GM23248 (cell line): ENCODE data around the gene RUNX3. TPM values are rescaled to one million over a fixed set of nuclear protein-coding genes. Genes with fewer than 3 reads are reported as not detected.

Experiments used
- DNase-seq: peaks from one replicate; pipeline ENCODE4 v3.0.0-alpha.2; 2015
- H2AFZ ChIP-seq: fragments of 200-600 bp; sonication (generic); 2 replicates; pipeline ENCODE4 v1.6.1; 2016; ENCODE audit warnings: antibody characterized with exemption
- H3F3A ChIP-seq: fragments of 200-600 bp; sonication (generic); 2 replicates; pipeline ENCODE4 v1.6.1; 2016; ENCODE audit warnings: mild to moderate bottlenecking, antibody characterized with exemption, mixed run types; ENCODE audit not compliant: insufficient read depth
- H3K27ac ChIP-seq: fragments of 200-600 bp; sonication (generic); 2 replicates; pipeline ENCODE4 v1.5.1; 2016; ENCODE audit warnings: mild to moderate bottlenecking
- H3K27me3 ChIP-seq: fragments of 200-600 bp; sonication (generic); replicated peaks from 2 replicates; pipeline ENCODE4 v1.6.1; 2016; ENCODE audit warnings: mild to moderate bottlenecking; ENCODE audit not compliant: insufficient read depth
- H3K36me3 ChIP-seq: fragments of 200-600 bp; sonication (generic); 2 replicates; pipeline ENCODE4 v1.6.1; 2016; ENCODE audit warnings: low read depth, mild to moderate bottlenecking
- H3K4me1 ChIP-seq: fragments of 200-600 bp; sonication (generic); 2 replicates; pipeline ENCODE4 v1.6.1; 2016; ENCODE audit warnings: mild to moderate bottlenecking; ENCODE audit not compliant: insufficient read depth
- H3K4me2 ChIP-seq: fragments of 200-600 bp; sonication (generic); one replicate; pipeline ENCODE4 v1.6.1; 2016; ENCODE audit warnings: mild to moderate bottlenecking; ENCODE audit not compliant: unreplicated experiment
- H3K4me3 ChIP-seq: fragments of 200-600 bp; sonication (generic); 2 replicates; pipeline ENCODE4 v1.5.1; 2016; ENCODE audit warnings: mild to moderate bottlenecking
- H3K79me2 ChIP-seq: fragments of 200-600 bp; sonication (generic); 2 replicates; pipeline ENCODE4 v1.6.1; 2016; ENCODE audit warnings: mild to moderate bottlenecking; ENCODE audit not compliant: insufficient read depth
- H3K9ac ChIP-seq: fragments of 200-600 bp; sonication (generic); 2 replicates; pipeline ENCODE4 v1.6.1; 2016; ENCODE audit warnings: mild to moderate bottlenecking
- H3K9me2 ChIP-seq: fragments of 200-600 bp; sonication (generic); 2 replicates; pipeline ENCODE4 v1.6.1; 2016; ENCODE audit warnings: mixed run types, mild to moderate bottlenecking, moderate library complexity; ENCODE audit not compliant: insufficient read depth
- H3K9me3 ChIP-seq: fragments of 200-600 bp; sonication (generic); one replicate; pipeline ENCODE4 v1.6.1; 2017; ENCODE audit warnings: low read depth
- H4K20me1 ChIP-seq: fragments of 200-600 bp; sonication (generic); 2 replicates; pipeline ENCODE4 v1.6.0; 2016; ENCODE audit not compliant: insufficient read depth
- EZH2 ChIP-seq: fragments of 200-600 bp; sonication (generic); IDR thresholded peaks from 2 replicates; pipeline ENCODE4 v1.6.1; 2018; ENCODE audit warnings: antibody characterized with exemption, mild to moderate bottlenecking; ENCODE audit not compliant: insufficient read depth, poor library complexity, severe bottlenecking
- EZH2phosphoT487 ChIP-seq: fragments of 200-600 bp; sonication (generic); IDR thresholded peaks from 2 replicates; pipeline ENCODE4 v1.6.1; 2018; ENCODE audit warnings: antibody characterized with exemption, moderate library complexity, mild to moderate bottlenecking, low read depth; ENCODE audit not compliant: insufficient read depth
- WGBS, 2 experiments: methylation state at CpG; one replicate each; pipeline ENCODE4 v1.1.6; 2015 to 2017; ENCODE audit warnings: low lambda C conversion rate in 2 of 2, low coverage in 1 of 2; ENCODE audit errors: missing lambda C conversion rate in 2 of 2; 5-methylcytosine and 5-hydroxymethylcytosine counted together
- in situ Hi-C: fragments of 300-500 bp; cut with MboI; formaldehyde crosslinking; loops from 2 replicates; pipeline ENCODE4 v1.15.0; 2020
- polyA plus RNA-seq: library from polyadenylated mRNA; unstranded; fragments of >200 nt; fragmentation: Nextera tagmentation; extraction: Ambion mirVana; gene quantifications from 2 replicates; pipeline ENCODE4 v1.2.1, GENCODE V29; 2016
- total RNA-seq: library from RNA; depleted of rRNA; stranded (reverse); fragments of >200 nt; shearing (Covaris generic); gene quantifications from 2 replicates; pipeline ENCODE4 v1.2.3, GENCODE V29; 2014

Gene RUNX3
- total and polyA plus RNA-seq, 2 experiments from 2014 or later = 0.43 to 1.4 TPM

DNA sequence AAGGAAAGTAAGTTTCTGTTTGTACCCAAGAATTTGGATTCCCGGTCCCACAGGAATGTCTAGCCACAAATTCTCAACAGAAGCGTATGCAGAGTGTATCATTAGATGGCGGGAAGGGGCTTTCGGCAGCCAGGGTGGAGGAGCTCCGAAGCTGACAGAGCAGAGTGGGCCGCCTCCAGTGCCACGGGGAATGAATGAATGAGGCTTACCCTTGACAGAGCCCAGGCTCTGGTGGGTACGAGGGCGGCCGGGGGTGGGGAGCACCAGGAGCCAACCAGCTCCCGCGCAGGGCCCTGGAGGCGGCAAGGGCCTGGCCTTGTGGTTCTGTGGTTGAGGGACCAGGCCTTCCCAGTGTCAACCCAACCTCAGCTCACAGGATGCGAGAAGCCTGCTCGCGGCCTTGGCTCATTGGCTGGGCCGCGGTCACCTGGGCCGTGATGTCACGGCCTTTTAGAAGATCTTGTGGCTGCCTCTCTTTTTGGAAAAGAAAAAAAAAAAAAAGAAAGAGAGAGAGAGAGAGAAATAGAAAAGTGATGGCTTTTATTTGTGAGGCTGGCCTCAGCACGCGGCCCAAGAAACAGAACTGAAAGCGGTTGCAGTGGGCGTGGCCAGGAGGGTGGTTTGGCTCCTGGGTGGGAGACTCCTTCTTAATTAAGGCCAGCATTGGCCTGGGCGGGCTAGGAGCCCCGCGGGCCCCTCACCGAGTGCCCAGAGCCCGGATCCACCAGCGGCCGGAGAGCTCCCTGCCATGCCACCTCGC lies 34.9 kb upstream of the RUNX3 start:
- no peak for DNase-seq
- Histone ChIP-seq H3K4me1 (0 out of 2 replicates have a peak, but pooled peaks cover under 1% of the 10 kb centered on the region), H4K20me1 (no peaks in the 10 kb centered on the region), H3K9me2 (no peaks in the 10 kb centered on the region), H3K9ac (no peak overlapping the region), H3K4me2 (no peak overlapping the region), H3K27me3 (no peaks in the 10 kb centered on the region), H3K79me2 (no peaks in the 10 kb centered on the region), H3K4me3 (no peak overlapping the region), H3F3A (no peaks in the 10 kb centered on the region), H3K27ac (no peak overlapping the region), H2AFZ (no peak overlapping the region), H3K36me3 (no peaks in the 10 kb centered on the region), H3K9me3 (no peaks in the 10 kb centered on the region)
- in situ Hi-C loops = no loop called here
- TF ChIP-seq EZH2phosphoT487 = no peak
- TF ChIP-seq EZH2 = no peak
- WGBS, 2 experiments = 88 to 89% methylated on average over 28 to 32 of the region's 32 CpGs

DNA sequence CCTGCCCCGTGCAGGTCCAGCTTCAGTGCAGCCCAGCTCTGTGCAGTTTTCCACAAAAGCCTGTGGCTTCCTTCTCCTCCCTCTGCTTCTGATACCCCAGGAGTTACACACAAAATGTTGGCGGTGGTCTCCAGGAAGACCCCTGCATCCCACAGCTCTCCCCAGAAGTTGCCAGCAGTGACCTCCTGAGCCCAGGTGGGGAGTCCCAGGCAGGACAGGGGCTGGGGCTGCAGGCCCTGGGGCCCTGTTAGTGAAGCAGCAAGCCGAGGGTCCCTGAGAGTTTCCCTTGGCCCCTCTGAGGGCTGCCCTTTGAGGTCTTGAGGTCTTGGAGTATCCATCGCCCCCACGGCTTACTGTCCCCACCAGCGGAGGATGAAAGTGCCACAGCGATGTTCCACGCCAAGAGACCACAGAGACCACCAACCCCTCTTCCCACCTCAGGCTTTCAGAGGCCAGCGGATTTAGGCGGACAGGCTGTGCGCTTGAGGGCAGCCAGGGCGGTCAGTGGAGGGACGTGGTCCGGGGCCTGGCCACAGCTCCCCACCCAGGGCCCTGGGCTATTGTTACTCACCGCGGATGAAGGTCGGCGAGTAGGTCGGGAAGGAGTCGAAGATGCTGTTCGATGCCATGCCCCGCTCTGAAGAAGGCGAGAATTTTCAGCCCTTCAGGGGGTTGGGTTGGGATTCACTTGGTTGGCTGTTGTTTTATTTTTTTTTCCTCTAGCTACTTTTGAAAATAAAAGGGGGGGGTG lies 34.0 kb upstream of the RUNX3 start:
- Histone ChIP-seq H3K27ac (no peak overlapping the region), H3K79me2 (no peaks in the 10 kb centered on the region), H3F3A (no peaks in the 10 kb centered on the region), H4K20me1 (no peaks in the 10 kb centered on the region), H3K27me3 (no peaks in the 10 kb centered on the region), H3K9me2 (no peaks in the 10 kb centered on the region), H2AFZ (no peak overlapping the region), H3K9ac (no peak overlapping the region), H3K36me3 (no peaks in the 10 kb centered on the region), H3K4me2 (no peak overlapping the region), H3K4me3 (no peak overlapping the region), H3K4me1 (no peaks in the 10 kb centered on the region), H3K9me3 (no peaks in the 10 kb centered on the region)
- in situ Hi-C loops = no loop called here
- WGBS, 2 experiments = 86 to 89% methylated on average over 22 to 23 of the region's 23 CpGs
- DNase-seq = no peak
- no peak for TF ChIP-seq EZH2
- no peak for TF ChIP-seq EZH2phosphoT487

DNA sequence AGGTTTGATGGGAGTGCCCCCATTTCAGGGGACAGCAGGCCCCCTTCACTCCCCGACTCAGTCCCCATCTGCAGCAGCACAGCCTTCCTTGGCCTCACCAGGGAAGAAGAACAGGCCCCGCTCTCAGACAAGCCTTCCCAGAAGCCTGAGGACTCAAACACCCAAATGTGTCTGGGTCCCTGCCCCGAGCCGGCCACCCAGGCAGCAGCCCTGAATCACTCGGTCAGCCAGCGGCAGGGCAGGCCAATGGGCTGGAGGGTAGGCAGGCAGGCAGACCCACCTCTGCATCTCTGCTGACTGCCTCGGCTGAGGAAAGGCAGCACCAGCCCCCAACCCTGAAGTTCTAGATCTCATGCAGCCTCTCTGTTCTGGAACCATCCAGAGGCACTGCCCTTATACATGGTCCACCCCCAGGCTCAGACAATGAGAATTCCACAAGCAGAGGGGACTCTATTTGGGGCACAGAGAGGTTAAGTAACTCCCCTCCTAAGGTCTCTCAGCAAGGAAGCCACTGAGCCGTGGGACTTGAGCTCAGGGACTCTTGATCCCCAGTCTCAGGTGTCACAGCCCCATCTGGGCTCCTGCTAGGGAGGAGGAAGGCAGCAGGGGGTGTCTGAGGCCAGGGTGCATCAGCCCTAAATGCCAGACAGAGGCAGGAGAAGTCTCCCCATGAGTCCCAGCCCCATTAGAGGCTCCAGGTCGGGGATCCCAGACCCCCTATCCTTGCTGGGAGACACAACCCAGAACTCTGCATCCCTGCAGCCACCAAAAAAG lies 33.2 kb upstream of the RUNX3 start:
- Histone ChIP-seq H3K4me2 (no peak overlapping the region), H3K4me3 (no peak overlapping the region), H3K9me2 (no peaks in the 10 kb centered on the region), H3K9ac (no peak overlapping the region), H3K79me2 (no peaks in the 10 kb centered on the region), H3K4me1 (no peaks in the 10 kb centered on the region), H4K20me1 (no peaks in the 10 kb centered on the region), H3F3A (no peaks in the 10 kb centered on the region), H2AFZ (no peak overlapping the region), H3K27ac (no peak overlapping the region), H3K9me3 (no peaks in the 10 kb centered on the region), H3K27me3 (no peaks in the 10 kb centered on the region), H3K36me3 (no peaks in the 10 kb centered on the region)
- TF ChIP-seq EZH2 = no peak
- TF ChIP-seq EZH2phosphoT487 = no peak
- DNase-seq = no peak
- in situ Hi-C loops = no loop called here
- WGBS, 2 experiments = 71% methylated on average over 9 of the region's 9 CpGs
